ENCODE measurements around the gene NPPC.
"Not testable (repeated sequence)": the region's sequence is repeated elsewhere in the genome, so short reads cannot be mapped to it uniquely, and the experiment has no call there.

Gene NPPC

GRCh38 chr2:231926180-231926741 lies at the start of gene NPPC:
NPPC (minus strand) TSS chr2:231926396; CDS start chr2:231926249, 147 bp downstream.
- DNase-seq: peak; percentile 79

GRCh38 chr2:231975001-231975400 lies 48.8 kb upstream of the NPPC start:
- DNase-seq: no peak

GRCh38 chr2:231970461-231970860 lies 44.3 kb upstream of the NPPC start:
- no peak for DNase-seq

- no peak for DNase-seq
Measured at GRCh38 chr2:231968820-231969219, 42.6 kb upstream of the NPPC start.

GRCh38 chr2:231966886-231967285 lies 40.7 kb upstream of the NPPC start:
- no peak for DNase-seq

- DNase-seq: peak; percentile 35
Measured at GRCh38 chr2:231965102-231965501, 38.9 kb upstream of the NPPC start.

- peak; percentile 96 for DNase-seq
Measured at GRCh38 chr2:231961349-231962166, 35.4 kb upstream of the NPPC start, which contains the start of gene DIS3L2. DIS3L2 (plus strand) TSS chr2:231961713; CDS start chr2:232014928, 53,215 bp downstream.

GRCh38 chr2:231960810-231961348 lies 34.7 kb upstream of the NPPC start:
- DNase-seq: no peak

GRCh38 chr2:231957913-231958763 lies 31.9 kb upstream of the NPPC start:
- no peak for DNase-seq

- no peak for DNase-seq
Measured at GRCh38 chr2:231955758-231956472, 29.7 kb upstream of the NPPC start.

GRCh38 chr2:231951452-231952035 lies 25.3 kb upstream of the NPPC start:
- no peak for DNase-seq

- no peak for DNase-seq
Measured at GRCh38 chr2:231947694-231948093, 21.5 kb upstream of the NPPC start.

- DNase-seq: not testable (repeated sequence)
Measured at GRCh38 chr2:231947112-231947511, 20.9 kb upstream of the NPPC start.

GRCh38 chr2:231946241-231946814 lies 20.1 kb upstream of the NPPC start:
- no peak for DNase-seq

GRCh38 chr2:231942180-231942579 lies 16.0 kb upstream of the NPPC start:
- DNase-seq: no peak

GRCh38 chr2:231941673-231942072 lies 15.5 kb upstream of the NPPC start:
- no peak for DNase-seq

GRCh38 chr2:231940795-231941194 lies 14.6 kb upstream of the NPPC start:
- DNase-seq: peak; percentile 50

GRCh38 chr2:231939022-231939421 lies 12.8 kb upstream of the NPPC start:
- no peak for DNase-seq

GRCh38 chr2:231937057-231937456 lies 10.9 kb upstream of the NPPC start:
- DNase-seq: no peak

- no peak for DNase-seq
Measured at GRCh38 chr2:231936491-231936890, 10.3 kb upstream of the NPPC start.

GRCh38 chr2:231935815-231936214 lies 9.6 kb upstream of the NPPC start:
- DNase-seq: no peak

GRCh38 chr2:231935207-231935524 lies 9.0 kb upstream of the NPPC start:
- DNase-seq: no peak
